Measurements from ENCODE around the gene ORMDL3.
"Not testable (repeated sequence)": the region's sequence is repeated elsewhere in the genome, so short reads cannot be mapped to it uniquely, and the experiment has no call there.

Gene ORMDL3

GRCh38 chr17:39889200-39889599, 38.2 kb downstream of the ORMDL3 start:
- H3K4me3 ChIP-seq (replicated peaks in 1 of 2; ENCODE audit: low read depth in 2 of 2, low read length in 2 of 2): no peak overlapping the region
- TF ChIP-seq CTCF (IDR thresholded peaks at IDR 0.05; ENCODE audit: low read depth, low read length): no peak
- DNase-seq (ENCODE audit: low read depth in 2 of 2): no peak

- no peak for TF ChIP-seq CTCF (IDR thresholded peaks at IDR 0.05; ENCODE audit: low read depth, low read length)
- H3K4me3 ChIP-seq (replicated peaks in 1 of 2; ENCODE audit: low read depth in 2 of 2, low read length in 2 of 2): no peak overlapping the region
- no peak for DNase-seq (ENCODE audit: low read depth in 2 of 2)
Measured at GRCh38 chr17:39887078-39887477, 40.3 kb downstream of the ORMDL3 start.

- not testable (repeated sequence) for DNase-seq (ENCODE audit: low read depth in 2 of 2); H3K4me3 ChIP-seq (replicated peaks in 1 of 2; ENCODE audit: low read depth in 2 of 2, low read length in 2 of 2)
Measured at GRCh38 chr17:39886102-39886501, 41.3 kb downstream of the ORMDL3 start.

GRCh38 chr17:39872751-39873150, 54.6 kb downstream of the ORMDL3 start:
- peak; percentile 17 for TF ChIP-seq CTCF (IDR thresholded peaks at IDR 0.05; ENCODE audit: low read depth, low read length)
- peak; percentile 46 to 58 for DNase-seq (ENCODE audit: low read depth in 2 of 2)
- H3K4me3 ChIP-seq (replicated peaks in 1 of 2; ENCODE audit: low read depth in 2 of 2, low read length in 2 of 2): no peak overlapping the region

- H3K4me3 ChIP-seq (replicated peaks in 1 of 2; ENCODE audit: low read depth in 2 of 2, low read length in 2 of 2): no peak overlapping the region
- no peak for DNase-seq (ENCODE audit: low read depth in 2 of 2)
- no peak for TF ChIP-seq CTCF (IDR thresholded peaks at IDR 0.05; ENCODE audit: low read depth, low read length)
Measured at GRCh38 chr17:39871801-39872200, 55.6 kb downstream of the ORMDL3 start.
